OCI-LY1 (cell line): ENCODE measurements around the gene FN1.

Source experiments
- CTCF ChIP-seq: fragments of 200-600 bp; sonication (generic), shearing (Covaris generic); IDR thresholded peaks from 2 replicates; pipeline ENCODE4 v1.5.1; 2017; ENCODE audit warnings: mild to moderate bottlenecking, antibody characterized with exemption, low read length, moderate library complexity, mixed read lengths
- EZH2 ChIP-seq: fragments of 200-600 bp; sonication (generic), shearing (Covaris generic); IDR thresholded peaks from 2 replicates; pipeline ENCODE4 v1.8.0; 2017; ENCODE audit warnings: borderline replicate concordance, mixed run types, mild to moderate bottlenecking, antibody characterized with exemption, low read length, moderate library complexity, mixed read lengths

GRCh38 chr2:215363039-215363438, 72.8 kb downstream of the FN1 start:
- TF ChIP-seq CTCF (no peak), EZH2 (no peak)
